Endothelial cell (in vitro differentiated cells): ENCODE data around the gene TFF3. TPM values are rescaled to one million over a fixed set of nuclear protein-coding genes. Genes with fewer than 3 reads are reported as not detected.

Experiments used
- total RNA-seq: library from RNA; stranded (reverse); fragmentation: NEBNext Ultra II Directional; extraction: Animal tissue kit (Norgen Biotek cat#: 25700); gene quantifications from one replicate; pipeline ENCODE4 v1.2.1, GENCODE V29; 2021; ENCODE audit not compliant: unreplicated experiment

The TFF3 gene
- total RNA-seq, 1 donor from 2014 or later: not detected

Other genes with a start within 250 kb of the TFF3 start
- gene UMODL1, start 244.1 kb downstream of the TFF3 start, total RNA-seq: not detected
- gene ABCG1, start 96.3 kb downstream of the TFF3 start, total RNA-seq: 48.9 TPM
- gene TFF2, start 35.6 kb upstream of the TFF3 start, total RNA-seq: not detected
- not detected for gene TFF1, start 51.1 kb upstream of the TFF3 start, total RNA-seq
- not detected for gene TMPRSS3, start 80.6 kb upstream of the TFF3 start, total RNA-seq
- gene UBASH3A, start 88.5 kb upstream of the TFF3 start, total RNA-seq: not detected
- gene RSPH1, start 180.8 kb upstream of the TFF3 start, total RNA-seq: 0.82 TPM
- gene SLC37A1, start 198.4 kb upstream of the TFF3 start, total RNA-seq: 12.3 TPM